Vagina (tissue), 2 donors: Measurements from ENCODE around the gene CDC20B.

ENCODE experiments used
- POLR2A ChIP-seq, 2 donors: fragments of 450-650 bp; IDR thresholded peaks; one replicate each; pipeline ENCODE4 v1.6.1; 2017; ENCODE audit warnings: antibody characterized with exemption in 2 of 2, mild to moderate bottlenecking in 2 of 2, moderate library complexity in 2 of 2
- POLR2AphosphoS5 ChIP-seq, 2 donors: sonication (generic); formaldehyde crosslinking; IDR thresholded peaks; one replicate each; pipeline ENCODE4 v1.9.0; 2017; ENCODE audit warnings: antibody characterized with exemption in 2 of 2, mild to moderate bottlenecking in 2 of 2, low read depth in 1 of 2; ENCODE audit not compliant: insufficient read depth in 1 of 2
- TF ChIP-seq, protein P1 (sequence below), 3 experiments: fragments of 450-650 bp in 2 of 3; fragments of 200-600 bp in 1 of 3; sonication (generic) in 1 of 3; IDR thresholded peaks; one replicate each; pipeline ENCODE4 v1.5.1; 2017 to 2019; ENCODE audit warnings: antibody characterized with exemption in 3 of 3, mild to moderate bottlenecking in 2 of 3, moderate library complexity in 2 of 3

DNA sequence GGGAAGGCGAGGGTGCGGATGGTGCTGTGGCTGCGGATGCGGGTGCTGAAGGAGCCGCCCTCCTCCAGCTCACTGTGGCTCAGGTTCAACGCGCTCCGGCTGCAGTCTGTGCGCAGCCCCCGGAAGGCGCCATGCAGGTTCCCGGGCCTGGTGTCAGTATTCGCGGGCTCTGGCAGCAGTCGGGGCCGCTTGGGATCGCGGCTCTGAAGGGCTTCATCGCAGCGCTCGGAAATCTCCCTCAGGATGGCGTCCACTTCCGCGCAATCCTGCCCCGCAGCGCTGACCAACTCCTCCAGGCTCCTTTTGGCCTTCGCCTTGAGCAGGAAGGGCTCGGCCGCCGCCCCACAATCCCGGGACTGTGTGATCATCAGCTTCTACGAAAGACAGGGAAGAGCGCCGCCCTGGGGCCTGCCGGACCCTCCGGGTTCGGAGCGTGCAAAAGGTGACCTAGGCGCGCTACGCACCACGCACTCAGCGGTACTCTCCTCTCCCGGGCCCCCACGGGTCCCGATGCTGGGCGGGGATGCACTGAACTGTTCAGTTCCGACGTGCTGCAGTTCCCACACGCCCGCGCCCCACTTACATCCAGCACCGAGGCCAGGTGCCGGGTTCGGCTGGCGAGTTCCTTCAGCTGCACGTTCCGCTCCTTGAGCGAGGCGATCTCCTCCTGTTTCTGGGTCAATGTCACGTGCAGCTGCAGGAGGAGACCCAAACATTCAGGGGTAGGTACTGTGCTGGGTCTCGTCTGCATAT, 47.6 kb upstream of the CDC20B start:
- TF ChIP-seq, protein P1, sequence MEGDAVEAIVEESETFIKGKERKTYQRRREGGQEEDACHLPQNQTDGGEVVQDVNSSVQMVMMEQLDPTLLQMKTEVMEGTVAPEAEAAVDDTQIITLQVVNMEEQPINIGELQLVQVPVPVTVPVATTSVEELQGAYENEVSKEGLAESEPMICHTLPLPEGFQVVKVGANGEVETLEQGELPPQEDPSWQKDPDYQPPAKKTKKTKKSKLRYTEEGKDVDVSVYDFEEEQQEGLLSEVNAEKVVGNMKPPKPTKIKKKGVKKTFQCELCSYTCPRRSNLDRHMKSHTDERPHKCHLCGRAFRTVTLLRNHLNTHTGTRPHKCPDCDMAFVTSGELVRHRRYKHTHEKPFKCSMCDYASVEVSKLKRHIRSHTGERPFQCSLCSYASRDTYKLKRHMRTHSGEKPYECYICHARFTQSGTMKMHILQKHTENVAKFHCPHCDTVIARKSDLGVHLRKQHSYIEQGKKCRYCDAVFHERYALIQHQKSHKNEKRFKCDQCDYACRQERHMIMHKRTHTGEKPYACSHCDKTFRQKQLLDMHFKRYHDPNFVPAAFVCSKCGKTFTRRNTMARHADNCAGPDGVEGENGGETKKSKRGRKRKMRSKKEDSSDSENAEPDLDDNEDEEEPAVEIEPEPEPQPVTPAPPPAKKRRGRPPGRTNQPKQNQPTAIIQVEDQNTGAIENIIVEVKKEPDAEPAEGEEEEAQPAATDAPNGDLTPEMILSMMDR (IDR thresholded peaks at IDR 0.05), result no peak
- TF ChIP-seq POLR2A (IDR thresholded peaks at IDR 0.05), result no peak
- no peak for TF ChIP-seq POLR2AphosphoS5 (IDR thresholded peaks at IDR 0.05; ENCODE audit: insufficient read depth in 1 of 2, low read depth in 1 of 2)
